Left renal pelvis (tissue), 4 donors: ENCODE data around the gene TECPR2. TPM values are rescaled to one million over a fixed set of nuclear protein-coding genes. Genes with fewer than 3 reads are reported as not detected.

Source experiments
- DNase-seq, 4 donors: peaks; one replicate each; pipeline ENCODE4 v3.0.0-alpha.2; 2013; ENCODE audit warnings: low read depth in 4 of 4, low spot score in 3 of 4
- polyA plus RNA-seq, 4 donors: library from polyadenylated mRNA; unstranded; fragments of 120-200 nt; gene quantifications; one replicate each; pipeline ENCODE4 v1.2.1, GENCODE V29; 2013; ENCODE audit not compliant: insufficient read length in 4 of 4

TECPR2 gene
- polyA plus RNA-seq, 4 donors: 15.0 to 18.7 (median 17.2) TPM

- no peak for DNase-seq
Measured at GRCh38 chr14:102373110-102373509, 10.4 kb downstream of the TECPR2 start.

- DNase-seq: no peak
Measured at GRCh38 chr14:102374264-102374663, 11.5 kb downstream of the TECPR2 start.

GRCh38 chr14:102375119-102375518 lies 12.4 kb downstream of the TECPR2 start:
- DNase-seq: no peak

GRCh38 chr14:102377696-102378095 lies 15.0 kb downstream of the TECPR2 start:
- DNase-seq: no peak

GRCh38 chr14:102378830-102379229 lies 16.1 kb downstream of the TECPR2 start:
- DNase-seq: no peak

- DNase-seq: no peak
Measured at GRCh38 chr14:102387086-102387485, 24.3 kb downstream of the TECPR2 start.

GRCh38 chr14:102389246-102389645 lies 26.5 kb downstream of the TECPR2 start:
- DNase-seq: no peak

GRCh38 chr14:102390064-102390855 lies 27.5 kb downstream of the TECPR2 start:
- no peak for DNase-seq

GRCh38 chr14:102392506-102392905 lies 29.8 kb downstream of the TECPR2 start:
- DNase-seq: no peak

GRCh38 chr14:102394717-102395375 lies 32.1 kb downstream of the TECPR2 start:
- no peak for DNase-seq

GRCh38 chr14:102396521-102396920 lies 33.8 kb downstream of the TECPR2 start:
- no peak for DNase-seq

GRCh38 chr14:102403028-102403427 lies 40.3 kb downstream of the TECPR2 start:
- DNase-seq: no peak

- DNase-seq: no peak
Measured at GRCh38 chr14:102407258-102407657, 44.5 kb downstream of the TECPR2 start.

- no peak for DNase-seq
Measured at GRCh38 chr14:102408724-102409123, 46.0 kb downstream of the TECPR2 start.

GRCh38 chr14:102415671-102416070 lies 52.9 kb downstream of the TECPR2 start:
- DNase-seq: no peak

GRCh38 chr14:102417001-102417431 lies 54.3 kb downstream of the TECPR2 start:
- no peak for DNase-seq

GRCh38 chr14:102417646-102418045 lies 54.9 kb downstream of the TECPR2 start:
- DNase-seq: no peak

- no peak for DNase-seq
Measured at GRCh38 chr14:102418169-102418852, 55.6 kb downstream of the TECPR2 start.

- no peak for DNase-seq
Measured at GRCh38 chr14:102418853-102419240, 56.1 kb downstream of the TECPR2 start.

- no peak for DNase-seq
Measured at GRCh38 chr14:102419276-102419675, 56.5 kb downstream of the TECPR2 start.

GRCh38 chr14:102419716-102420115 lies 57.0 kb downstream of the TECPR2 start:
- DNase-seq: no peak
